ENCODE measurements around the gene ZBTB1. TPM values are rescaled to one million over a fixed set of nuclear protein-coding genes. Genes with fewer than 3 reads are reported as not detected.

Gene ZBTB1
- total and polyA plus RNA-seq, 2 donors (not counting 3 experiments of a cell fraction or from before 2014, with no cell fraction given): 9.7 to 32.2 TPM

- H3K9ac ChIP-seq (replicated peaks; ENCODE audit: extremely low read depth, insufficient read depth, low read length): no peak overlapping the region
- no peaks in the 10 kb centered on the region for H3K36me3 ChIP-seq (ENCODE audit: control insufficient read depth in 2 of 2, extremely low read depth in 1 of 2, insufficient read depth in 2 of 2, low read length in 2 of 2)
- H3K79me2 ChIP-seq (ENCODE audit: control insufficient read depth, insufficient read depth, low read length): no peaks in the 10 kb centered on the region
- BruUV-seq (replicated peaks): no TSS peak
- dilution Hi-C loops (cut with MboI; ENCODE audit: extremely low pct_ligation_motif_present, low sequenced_read_pairs) (no loop called here), intact Hi-C loops (cut with micrococcal nuclease) (no loop called here)
- TF ChIP-seq MAX (IDR thresholded peaks at IDR 0.05; ENCODE audit: insufficient read depth, insufficient read length) (no peak), GATA2 (IDR thresholded peaks at IDR 0.05; ENCODE audit: insufficient read depth, insufficient read length, low read depth, low read length) (no peak), MYC (IDR thresholded peaks at IDR 0.05; ENCODE audit: low read depth, low read length) (no peak), CTCF (IDR thresholded peaks at IDR 0.05; ENCODE audit: extremely low read depth in 1 of 2, insufficient read depth in 1 of 2, low read depth in 1 of 2, low read length in 2 of 2) (no peak), EZH2 (IDR thresholded peaks at IDR 0.05; ENCODE audit: borderline replicate concordance, low read depth, low read length, severe bottlenecking) (no peak), POLR2A (IDR thresholded peaks at IDR 0.05; ENCODE audit: low read depth, low read length) (no peak), JUN (IDR thresholded peaks at IDR 0.05; ENCODE audit: borderline replicate concordance, insufficient read depth, insufficient read length, low read depth) (no peak), FOS (IDR thresholded peaks at IDR 0.05; ENCODE audit: borderline replicate concordance, insufficient read depth, low read length) (no peak)
- H3K27ac ChIP-seq (ENCODE audit: insufficient read depth, low read depth, low read length): no peak overlapping the region
- peaks cover 11% of the 10 kb centered on the region for H3K4me1 ChIP-seq (ENCODE audit: control insufficient read depth, extremely low read depth, insufficient read depth, low read length)
- peaks cover 20% of the 10 kb centered on the region in 2 experiments for H3K27me3 ChIP-seq (ENCODE audit: control insufficient read depth in 2 of 2, insufficient read depth in 2 of 2, low read length in 2 of 2)
- H3K9me3 ChIP-seq (replicated peaks; ENCODE audit: control insufficient read depth, insufficient read depth, low read length): no peaks in the 10 kb centered on the region
- no peaks in the 10 kb centered on the region for H4K20me1 ChIP-seq (replicated peaks; ENCODE audit: control insufficient read depth, extremely low read depth, insufficient read depth, low read length)
- no peaks in the 10 kb centered on the region for H3K9me1 ChIP-seq (replicated peaks; ENCODE audit: control insufficient read depth, extremely low read depth, insufficient read depth, low read length)
- ChIA-PET POLR2A (no interaction called here), CTCF (interaction anchor here (0.6 to 1.4 kb wide), 3 partner anchors 7 to 144 kb away, joined by 3 to 4 read pairs (median 3); partner anchors contain the start of gene HSPA2)
- H3K4me2 ChIP-seq (ENCODE audit: insufficient read depth, low read length): peak overlapping the region; percentile 77
- DNase-seq (ENCODE audit: low read depth, low spot score): no peak
- FAIRE-seq: no peak
- H3K4me3 ChIP-seq (replicated peaks in 1 of 3; ENCODE audit: insufficient read depth in 1 of 3, low read depth in 1 of 3, low read length in 3 of 3): no peak overlapping the region
- peak overlapping the region; percentile 94 for H2AFZ ChIP-seq (ENCODE audit: low read depth, low read length)
Observed at GRCh38 chr14:64550621-64551333, 46.2 kb downstream of the ZBTB1 start.
